Calu3 (cell line): ENCODE measurements around the gene STX8. TPM values are rescaled to one million over a fixed set of nuclear protein-coding genes. Genes with fewer than 3 reads are reported as not detected.
"Not testable (repeated sequence)": the region's sequence is repeated elsewhere in the genome, so short reads cannot be mapped to it uniquely, and the experiment has no call there.

Experiments
- BruUV-seq: library from RNA; stranded (reverse); fragments of 400-500 nt; replicated peaks from 2 replicates; lab custom pipeline; 2021; lab: Mats Ljungman, UMichigan
- CTCF ChIA-PET: fragments of 300-600 bp; sonication (Branson Sonifier 250); formaldehyde crosslinking; loops from one replicate; lab custom pipeline; 2022; ENCODE audit warnings: antibody characterized with exemption; lab: Charles Lee
- DNase-seq: peaks from one replicate; pipeline ENCODE4 v3.0.0; 2022
- H3K27ac Mint-ChIP-seq: one replicate; pipeline ENCODE4 v1.8.0; 2022; ENCODE audit warnings: mixed read lengths; ENCODE audit not compliant: unreplicated experiment
- H3K27me3 Mint-ChIP-seq: one replicate; pipeline ENCODE4 v1.8.0; 2022; ENCODE audit warnings: mixed read lengths; ENCODE audit not compliant: unreplicated experiment
- H3K36me3 Mint-ChIP-seq: one replicate; pipeline ENCODE4 v1.8.0; 2022; ENCODE audit warnings: mild to moderate bottlenecking, moderate library complexity, mixed read lengths; ENCODE audit not compliant: insufficient read depth, unreplicated experiment
- H3K4me1 Mint-ChIP-seq: one replicate; pipeline ENCODE4 v1.8.0; 2022; ENCODE audit warnings: mild to moderate bottlenecking, low read depth, mixed read lengths; ENCODE audit not compliant: unreplicated experiment
- H3K4me3 Mint-ChIP-seq: one replicate; pipeline ENCODE4 v1.8.0; 2022; ENCODE audit warnings: mild to moderate bottlenecking, low read depth, moderate library complexity, mixed read lengths; ENCODE audit not compliant: unreplicated experiment
- H3K9me3 Mint-ChIP-seq: one replicate; pipeline ENCODE4 v1.8.0; 2022; ENCODE audit warnings: low read depth, mixed read lengths; ENCODE audit not compliant: unreplicated experiment
- CTCF ChIP-seq: fragments of 200-600 bp; IDR thresholded peaks from one replicate; pipeline ENCODE4 v1.8.0; 2022; ENCODE audit warnings: antibody characterized with exemption; ENCODE audit not compliant: unreplicated experiment
- intact Hi-C: fragments of 100-400 bp; cut with micrococcal nuclease; formaldehyde crosslinking; loops from one replicate; pipeline ENCODE4 v1.10.0; 2022; ENCODE audit not compliant: unreplicated experiment
- total RNA-seq: library from RNA; stranded (reverse); gene quantifications from 2 replicates; pipeline ENCODE4 v1.2.3, GENCODE V29; 2022

STX8 gene
- total RNA-seq, 1 experiment from 2014 or later: 32.4 TPM

DNA sequence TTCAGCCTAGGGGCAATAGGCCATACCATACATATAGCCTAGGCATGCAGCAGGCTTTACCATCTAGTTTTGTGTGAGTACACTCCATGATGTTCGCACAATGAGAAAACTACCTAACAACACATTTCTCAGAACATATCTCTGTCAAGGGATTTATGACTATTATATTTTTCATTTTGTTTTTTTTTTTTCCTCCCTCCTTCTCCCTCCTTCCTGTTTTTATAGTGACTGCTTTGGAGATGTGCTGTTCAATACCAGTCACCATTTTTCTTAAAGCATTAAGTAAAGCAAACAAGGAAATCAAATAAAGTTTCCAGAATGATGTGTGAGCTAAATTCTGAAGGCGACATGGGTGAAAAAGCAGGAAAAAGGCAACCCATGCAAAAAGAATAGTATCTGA is 194.6 kb downstream of the STX8 start:
- no peaks in the 10 kb centered on the region for H3K9me3 Mint-ChIP-seq
- no peak for DNase-seq
- intact Hi-C loops: no loop called here
- H3K4me1 Mint-ChIP-seq: peaks cover 2% of the 10 kb centered on the region
- H3K27ac Mint-ChIP-seq: no peak overlapping the region
- no peaks in the 10 kb centered on the region for H3K27me3 Mint-ChIP-seq
- H3K36me3 Mint-ChIP-seq: no peaks in the 10 kb centered on the region
- BruUV-seq: no TSS peak
- no peak overlapping the region for H3K4me3 Mint-ChIP-seq
- no peak for TF ChIP-seq CTCF
- CTCF ChIA-PET: no interaction called here

DNA sequence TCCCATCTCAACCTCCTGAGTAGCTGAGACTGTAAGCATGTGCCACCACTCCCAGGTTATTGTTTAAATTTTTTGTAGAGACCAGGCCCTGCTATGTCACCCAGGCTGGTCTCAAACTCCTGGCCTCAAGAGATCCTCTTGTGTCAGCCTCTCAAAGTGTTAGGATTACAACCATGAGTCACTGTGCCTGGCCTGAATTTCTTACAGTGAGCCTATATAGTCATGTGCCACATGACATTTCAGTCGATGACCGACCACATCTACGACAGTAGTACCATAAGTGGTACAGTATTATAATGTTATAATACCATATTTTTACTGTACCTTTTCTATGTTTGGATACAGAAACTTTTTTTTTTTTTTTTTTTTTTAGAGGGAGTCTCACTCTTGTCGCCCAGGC is 195.3 kb downstream of the STX8 start:
- BruUV-seq: no TSS peak
- Mint-ChIP-seq H3K36me3 (no peaks in the 10 kb centered on the region), H3K4me3 (no peak overlapping the region), H3K4me1 (no peaks in the 10 kb centered on the region), H3K27me3 (no peaks in the 10 kb centered on the region), H3K27ac (no peak overlapping the region), H3K9me3 (no peaks in the 10 kb centered on the region)
- intact Hi-C loops: no loop called here
- no peak for DNase-seq
- CTCF ChIA-PET: interaction anchor here (0.6 kb wide), 1 partner anchor 575 kb away, joined by 3 read pairs; no protein-coding TSS in a partner anchor
- no peak for TF ChIP-seq CTCF

- DNase-seq, H3K27ac Mint-ChIP-seq, CTCF ChIA-PET, H3K9me3 Mint-ChIP-seq, H3K4me1 Mint-ChIP-seq, H3K4me3 Mint-ChIP-seq, H3K27me3 Mint-ChIP-seq, BruUV-seq, H3K36me3 Mint-ChIP-seq, intact Hi-C loops: not testable (repeated sequence)
These were observed 199.4 kb downstream of the STX8 start for GRCh38 chr17:9376177-9376576.

DNA sequence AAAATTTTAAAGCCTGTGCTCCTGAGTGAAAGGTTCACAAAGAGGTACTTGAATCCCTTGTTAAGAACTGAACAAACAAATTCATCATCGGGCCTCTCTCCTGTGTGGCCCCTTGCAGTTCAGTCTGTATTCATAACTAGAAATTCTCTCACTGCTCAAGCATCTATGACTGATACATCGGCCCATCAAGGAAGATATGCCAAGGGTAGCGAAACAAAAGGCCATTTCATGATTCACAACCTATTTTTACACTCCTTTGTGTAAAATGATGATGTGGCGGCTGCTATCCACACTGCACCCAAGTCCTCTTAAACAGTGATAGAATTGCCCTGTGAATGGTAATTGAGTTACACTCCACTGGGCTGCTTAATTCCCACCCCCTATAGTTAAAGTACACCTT is 204.6 kb downstream of the STX8 start:
- H3K4me3 Mint-ChIP-seq: no peak overlapping the region
- H3K27ac Mint-ChIP-seq: no peak overlapping the region
- H3K27me3 Mint-ChIP-seq: no peaks in the 10 kb centered on the region
- DNase-seq: peak; percentile 2
- intact Hi-C loops: no loop called here
- no peaks in the 10 kb centered on the region for H3K36me3 Mint-ChIP-seq
- BruUV-seq: no TSS peak
- no peaks in the 10 kb centered on the region for H3K9me3 Mint-ChIP-seq
- no peak for TF ChIP-seq CTCF
- H3K4me1 Mint-ChIP-seq: peaks cover 11% of the 10 kb centered on the region
- CTCF ChIA-PET: no interaction called here

- CTCF ChIA-PET: interaction anchor here (0.6 kb wide), 1 partner anchor 386 kb away, joined by 10 read pairs; no protein-coding TSS in a partner anchor
- no peak for DNase-seq
- intact Hi-C loops: no loop called here
- H3K27ac Mint-ChIP-seq: no peak overlapping the region
- no peaks in the 10 kb centered on the region for H3K36me3 Mint-ChIP-seq
- H3K4me1 Mint-ChIP-seq: peaks cover 11% of the 10 kb centered on the region
- TF ChIP-seq CTCF: no peak
- H3K4me3 Mint-ChIP-seq: no peak overlapping the region
- no peaks in the 10 kb centered on the region for H3K9me3 Mint-ChIP-seq
- BruUV-seq: no TSS peak
- no peaks in the 10 kb centered on the region for H3K27me3 Mint-ChIP-seq
These were observed 205.2 kb downstream of the STX8 start for GRCh38 chr17:9370467-9370866.
